HG02840 (cell line): ENCODE measurements around the gene PILRB.
A peak's percentile ranks its signal among the peaks of the same experiment; 100 is the strongest.
"Not testable (repeated sequence)": the region's sequence is repeated elsewhere in the genome, so short reads cannot be mapped to it uniquely, and the experiment has no call there.

Experiments
- ATAC-seq: cut with Tn5 transposase; IDR thresholded peaks from one replicate; pipeline ENCODE4 v1.9.1; 2021; ENCODE audit warnings: mild to moderate bottlenecking, moderate library complexity, moderate number of reproducible peaks; ENCODE audit not compliant: unreplicated experiment, low FRiP score

The PILRB gene

DNA sequence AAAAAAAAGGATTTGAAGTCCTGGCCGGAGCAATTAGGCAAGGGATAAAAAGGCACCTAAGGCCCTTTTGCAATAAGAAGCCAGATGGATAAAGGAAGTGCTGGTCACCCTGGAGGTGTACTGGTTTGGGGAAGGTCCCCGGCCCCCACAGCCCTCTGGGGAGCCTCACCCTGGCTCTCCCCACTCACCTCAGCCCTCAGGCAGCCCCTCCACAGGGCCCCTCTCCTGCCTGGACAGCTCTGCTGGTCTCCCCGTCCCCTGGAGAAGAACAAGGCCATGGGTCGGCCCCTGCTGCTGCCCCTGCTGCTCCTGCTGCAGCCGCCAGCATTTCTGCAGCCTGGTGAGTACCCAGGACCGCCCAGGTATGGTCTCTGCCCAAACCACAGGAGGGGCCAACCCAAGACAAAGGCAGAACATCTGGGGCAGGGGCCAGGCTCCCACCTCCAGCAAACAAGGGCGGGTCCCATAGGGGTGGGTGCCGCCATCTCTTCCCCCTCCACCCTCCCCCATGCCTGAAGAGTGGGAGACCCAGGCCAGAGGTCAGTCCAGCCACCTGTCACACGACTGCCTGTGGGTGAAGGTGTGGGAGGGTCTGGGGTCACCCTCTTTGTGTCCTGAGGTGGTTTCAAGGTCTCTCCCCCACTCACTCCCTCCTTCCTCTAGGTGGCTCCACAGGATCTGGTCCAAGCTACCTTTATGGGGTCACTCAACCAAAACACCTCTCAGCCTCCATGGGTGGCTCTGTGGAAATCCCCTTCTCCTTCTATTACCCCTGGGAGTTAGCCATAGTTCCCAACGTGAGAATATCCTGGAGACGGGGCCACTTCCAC, at the start of gene PILRB:
Gene PILRB, plus strand, starts transcription at position 91 of the 830 bp plus-strand sequence. Its CDS starts 186 bp downstream, at position 277.
- no peak for ATAC-seq

DNA sequence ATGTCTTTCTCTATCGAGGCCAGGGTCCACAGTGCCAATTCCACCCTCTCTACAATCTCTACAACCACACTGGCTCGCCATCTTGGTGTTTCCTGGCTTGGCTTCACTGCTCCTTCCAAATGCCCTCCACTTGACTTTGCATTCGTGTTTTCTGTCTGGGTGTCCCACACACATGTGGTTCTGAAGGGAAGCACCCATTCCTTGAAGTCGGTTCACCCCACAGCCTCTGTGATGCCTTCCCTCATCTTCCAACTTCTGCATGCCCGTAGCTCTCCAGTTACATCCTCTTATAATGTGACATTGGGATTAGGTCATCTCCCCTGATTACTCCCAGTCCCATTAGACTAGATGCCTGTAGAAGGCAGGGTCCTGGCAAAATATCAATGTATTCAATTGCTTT, 39.6 kb upstream of the PILRB start:
- ATAC-seq = not testable (repeated sequence)

DNA sequence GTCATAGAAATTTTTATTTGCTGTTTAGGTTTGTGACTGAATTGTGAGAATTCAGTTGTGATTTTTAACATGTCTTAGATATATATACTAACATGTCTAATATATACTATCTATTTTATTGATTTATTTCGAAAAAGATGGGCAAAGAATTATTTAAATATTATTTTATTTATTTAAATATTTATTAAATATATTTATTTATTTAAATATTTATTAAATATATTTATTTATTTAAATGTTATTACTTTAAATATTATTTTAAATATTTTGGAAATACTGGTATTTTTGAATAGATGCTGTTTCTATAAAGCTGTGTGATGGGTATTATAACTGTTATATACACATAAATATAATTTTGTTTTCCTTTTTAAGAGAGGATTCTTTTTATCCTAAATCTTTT, 36.3 kb upstream of the PILRB start:
- not testable (repeated sequence) for ATAC-seq

- not testable (repeated sequence) for ATAC-seq
These were observed 33.7 kb upstream of the PILRB start for GRCh38 chr7:100324194-100324593.

DNA sequence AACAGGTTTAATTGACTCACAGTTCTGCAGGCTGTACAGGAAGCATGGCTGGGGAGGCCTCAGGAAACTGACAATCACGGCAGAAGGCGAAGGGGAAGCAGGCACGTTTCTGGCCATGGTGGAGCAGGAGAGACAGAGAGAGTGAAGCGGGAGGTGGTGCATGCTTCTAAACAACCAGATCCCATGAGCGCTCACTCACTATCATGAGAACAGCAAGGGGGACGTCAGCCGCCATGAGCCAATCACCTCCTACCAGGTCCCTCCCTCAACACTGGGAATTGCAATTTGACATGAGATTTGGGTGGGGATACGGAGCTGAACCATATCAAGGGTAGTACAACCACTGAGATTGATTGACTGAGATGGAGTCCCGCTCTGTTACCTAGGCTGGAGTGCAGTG, 32.2 kb upstream of the PILRB start:
- ATAC-seq = not testable (repeated sequence)

DNA sequence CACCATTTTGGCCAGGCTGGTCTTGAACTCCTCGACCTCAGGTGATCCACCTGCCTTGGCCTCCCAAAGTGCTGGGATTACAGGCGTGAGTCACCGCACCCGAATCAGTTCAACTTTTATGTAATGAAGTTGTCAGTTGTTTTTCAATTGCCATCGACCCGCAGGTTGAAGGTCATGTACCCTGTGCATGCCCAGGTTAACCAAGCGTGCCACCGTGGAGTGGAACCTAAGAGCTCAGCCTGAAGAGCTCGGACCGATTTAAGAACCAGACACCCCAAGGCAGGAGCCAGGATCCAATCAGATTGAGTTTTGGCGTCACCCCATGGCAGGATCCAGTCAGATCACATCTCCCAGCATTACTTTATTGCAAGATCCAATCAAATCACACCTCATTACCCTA, 31.0 kb upstream of the PILRB start:
- not testable (repeated sequence) for ATAC-seq

- ATAC-seq = peak; percentile 97
These were observed 22.1 kb upstream of the PILRB start for GRCh38 chr7:100335566-100336466.

GRCh38 chr7:100338083-100338696, 19.7 kb upstream of the PILRB start:
- ATAC-seq = not testable (repeated sequence)

GRCh38 chr7:100341286-100341685, 16.6 kb upstream of the PILRB start:
- not testable (repeated sequence) for ATAC-seq

DNA sequence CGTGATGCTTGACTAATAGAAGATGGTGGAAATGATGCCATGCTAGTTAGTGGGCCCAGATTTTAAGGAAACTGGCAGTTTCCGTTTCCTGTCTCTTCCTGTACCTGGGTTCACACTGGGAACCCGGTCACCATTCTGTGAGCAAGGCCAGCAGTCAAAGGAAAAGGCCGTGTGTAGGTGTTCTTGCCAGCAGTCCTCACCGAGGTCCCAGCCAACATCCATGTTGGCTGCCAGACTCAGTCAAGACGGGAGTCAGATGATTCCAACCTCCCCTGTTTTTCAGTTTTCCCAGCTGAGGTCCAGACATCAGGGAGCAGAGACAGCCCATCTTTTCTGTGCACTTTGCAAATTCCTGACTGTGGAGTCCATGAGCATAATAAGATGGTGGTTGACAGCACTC, 15.2 kb upstream of the PILRB start:
- ATAC-seq = no peak

DNA sequence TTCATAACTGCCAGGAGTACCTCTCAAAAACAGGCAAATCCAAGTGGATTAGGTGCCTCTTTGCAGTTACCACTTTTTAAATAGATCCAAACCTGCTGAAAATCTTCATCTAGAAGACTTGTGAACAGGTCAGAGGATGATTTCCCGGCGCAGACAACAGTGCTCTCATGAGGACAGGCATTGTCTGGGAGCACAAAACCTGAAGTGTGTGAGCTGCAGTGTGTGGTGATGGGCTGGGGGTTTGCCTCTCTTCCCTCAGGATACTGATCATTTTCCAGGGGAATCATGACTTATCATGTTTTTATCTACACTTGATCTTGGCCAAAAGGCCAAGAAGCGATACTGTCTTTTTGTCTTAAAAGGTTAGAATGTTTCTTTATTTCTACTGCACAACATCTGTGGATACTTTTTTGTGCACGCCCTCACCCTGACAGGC, 13.8 kb upstream of the PILRB start:
- not testable (repeated sequence) for ATAC-seq

DNA sequence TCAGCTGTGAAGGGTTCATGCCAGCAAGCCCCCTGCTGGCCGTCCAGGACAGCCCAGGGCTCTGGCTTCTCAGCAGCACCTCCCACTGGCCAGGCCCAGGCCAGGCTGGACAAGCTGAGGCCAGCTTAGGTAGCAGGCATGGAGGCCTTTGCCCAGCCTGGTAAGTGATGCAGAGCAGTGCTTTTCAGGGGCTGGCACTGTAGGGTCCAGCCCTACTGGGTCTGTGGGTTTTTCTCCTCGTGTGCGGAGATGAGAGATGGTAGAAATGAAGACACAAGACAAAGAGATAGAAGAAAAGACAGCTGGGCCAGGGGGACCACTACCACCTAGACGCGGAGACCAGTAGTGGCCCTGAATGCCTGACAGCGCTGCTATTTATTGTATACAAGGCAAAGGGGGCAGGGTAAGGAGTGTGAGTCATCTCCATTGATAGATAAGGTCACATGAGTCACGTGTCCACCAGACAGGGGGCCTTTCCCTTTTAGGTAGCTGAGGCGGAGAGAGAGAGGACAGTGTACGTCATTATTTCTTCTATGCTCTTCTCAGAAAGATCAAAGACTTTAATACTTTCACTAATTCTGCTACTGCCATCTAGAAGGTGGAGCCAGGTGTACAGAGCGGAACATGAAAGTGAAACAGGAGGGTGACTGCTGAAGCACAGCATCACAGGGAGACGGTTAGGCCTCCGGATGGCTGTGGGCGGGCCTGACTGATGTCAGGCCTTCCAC, 13.2 kb upstream of the PILRB start:
- peak; percentile 65 for ATAC-seq

DNA sequence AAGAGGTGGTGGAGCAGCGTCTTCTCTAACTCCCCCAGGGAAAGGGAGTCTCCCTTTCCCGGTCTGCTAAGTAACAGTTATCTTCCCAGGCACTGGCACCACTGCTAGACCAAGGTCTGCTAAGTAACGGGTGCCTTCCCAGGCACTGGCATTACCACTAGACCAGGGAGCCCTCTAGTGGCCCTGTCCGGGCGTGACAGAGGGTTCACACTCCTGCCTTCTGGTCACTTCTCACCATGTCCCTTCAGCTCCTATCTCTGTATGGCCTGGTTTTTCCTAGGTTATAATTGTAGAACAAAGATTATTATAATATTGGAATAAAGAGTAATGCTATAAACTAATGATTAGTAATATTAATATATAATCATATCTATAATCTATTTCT, 12.6 kb upstream of the PILRB start:
- peak; percentile 29 for ATAC-seq

GRCh38 chr7:100346921-100347320, 11.0 kb upstream of the PILRB start:
- ATAC-seq = no peak

DNA sequence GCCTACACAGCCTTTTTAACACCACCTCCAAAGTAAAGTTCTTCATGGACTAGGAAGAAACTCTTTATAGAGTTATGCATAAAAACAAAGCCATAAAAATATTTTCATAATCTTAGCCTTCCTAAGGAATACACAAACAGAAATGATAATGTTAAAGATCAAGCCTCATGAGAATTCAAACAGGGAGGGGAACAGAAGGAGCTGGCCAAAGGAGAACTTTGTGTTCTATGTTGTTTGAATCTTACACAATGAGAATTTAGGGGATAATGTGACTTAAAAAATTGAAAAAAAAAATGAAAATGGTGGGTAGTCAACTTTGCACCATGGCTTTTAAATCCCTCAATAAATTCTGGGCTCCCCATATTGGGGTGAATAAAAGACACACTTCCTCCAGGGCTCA, 9.1 kb upstream of the PILRB start:
- no peak for ATAC-seq

GRCh38 chr7:100349757-100350156, 8.2 kb upstream of the PILRB start:
- ATAC-seq = no peak

DNA sequence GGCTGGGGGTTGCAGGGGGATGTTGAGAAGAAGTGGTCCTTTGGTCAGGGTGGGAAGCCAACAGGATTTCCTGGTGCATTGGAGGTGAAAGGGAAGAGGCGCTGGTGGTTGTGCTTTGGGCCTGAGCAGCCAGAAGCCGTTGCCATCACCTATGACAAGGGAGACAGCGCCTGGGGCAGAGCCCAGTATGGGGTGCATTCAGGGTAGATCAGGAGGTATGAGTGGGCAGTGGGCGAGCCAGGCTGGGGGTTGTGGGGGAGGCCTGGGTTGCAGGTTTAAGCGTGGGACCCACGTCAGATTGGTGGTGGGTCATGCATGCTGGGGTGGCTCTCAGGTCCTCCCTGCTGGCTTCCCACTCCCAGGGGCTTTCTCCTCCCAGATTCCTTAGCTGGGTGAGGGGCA, 6.3 kb upstream of the PILRB start:
- ATAC-seq = no peak

DNA sequence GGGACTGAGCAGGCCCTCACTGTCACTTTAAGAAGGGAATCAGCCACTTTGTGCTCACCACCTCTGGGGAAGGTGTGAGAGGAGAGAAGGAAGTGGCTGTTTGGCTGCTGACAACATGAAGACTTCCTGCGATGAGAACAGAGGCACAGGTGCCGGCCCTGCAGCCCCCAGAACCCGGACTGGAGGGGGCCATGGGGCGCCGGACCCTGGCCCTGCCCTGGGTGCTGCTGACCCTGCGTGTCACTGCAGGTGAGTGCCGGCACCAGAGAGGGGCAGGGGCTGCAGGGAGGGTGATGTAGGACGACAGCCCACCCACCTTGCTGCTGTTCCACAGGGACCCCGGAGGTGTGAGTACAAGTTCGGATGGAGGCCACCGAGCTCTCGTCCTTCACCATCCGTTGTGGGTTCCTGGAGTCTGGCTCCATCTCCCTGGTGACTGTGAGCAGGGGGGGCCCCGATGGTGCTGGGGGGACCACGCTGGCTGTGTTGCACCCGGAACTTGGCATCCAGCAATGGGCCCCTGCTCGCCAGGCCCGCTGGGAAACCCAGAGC, 5.6 kb upstream of the PILRB start:
- ATAC-seq = not testable (repeated sequence)

DNA sequence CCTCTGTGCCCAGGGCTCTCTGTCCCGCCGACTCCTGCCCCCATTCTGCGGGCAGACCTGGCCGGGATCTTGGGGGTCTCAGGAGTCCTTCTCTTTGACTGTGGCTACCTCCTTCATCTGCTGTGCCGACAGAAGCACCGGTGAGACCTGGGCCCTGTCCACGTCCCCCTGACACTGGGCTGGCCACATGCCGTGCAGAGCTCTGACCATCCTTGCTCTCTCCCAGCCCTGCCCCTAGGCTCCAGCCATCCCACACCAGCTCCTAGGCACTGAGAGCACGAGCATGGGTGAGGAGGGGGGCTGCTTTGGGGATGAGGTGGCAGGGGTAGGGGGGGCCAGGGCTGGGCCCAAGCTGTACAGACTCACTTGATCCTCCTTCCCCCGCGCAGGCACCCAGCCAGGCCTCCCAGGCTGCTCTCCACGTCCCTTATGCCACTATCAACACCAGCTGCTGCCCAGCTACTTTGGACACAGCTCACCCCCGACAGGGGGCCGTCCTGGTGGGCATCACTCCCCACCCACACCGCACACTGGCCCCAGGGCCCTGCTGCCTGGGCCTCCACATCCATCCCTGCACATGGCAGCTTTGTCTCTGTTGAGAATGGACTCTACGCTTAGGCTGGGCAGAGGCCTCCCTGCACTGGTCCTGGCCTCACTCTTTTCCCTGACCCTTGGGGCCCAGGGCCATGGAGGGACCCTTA, 4.8 kb upstream of the PILRB start:
- no peak for ATAC-seq
